MV-4-11 (cell line): ENCODE results near the gene DSC2.
"Not testable (repeated sequence)": the region's sequence is repeated elsewhere in the genome, so short reads cannot be mapped to it uniquely, and the experiment has no call there.

Experiments used
- DNase-seq: peaks from one replicate; lab custom pipeline; 2025; lab: John Stamatoyannopoulos, UW

DSC2 gene

DNA sequence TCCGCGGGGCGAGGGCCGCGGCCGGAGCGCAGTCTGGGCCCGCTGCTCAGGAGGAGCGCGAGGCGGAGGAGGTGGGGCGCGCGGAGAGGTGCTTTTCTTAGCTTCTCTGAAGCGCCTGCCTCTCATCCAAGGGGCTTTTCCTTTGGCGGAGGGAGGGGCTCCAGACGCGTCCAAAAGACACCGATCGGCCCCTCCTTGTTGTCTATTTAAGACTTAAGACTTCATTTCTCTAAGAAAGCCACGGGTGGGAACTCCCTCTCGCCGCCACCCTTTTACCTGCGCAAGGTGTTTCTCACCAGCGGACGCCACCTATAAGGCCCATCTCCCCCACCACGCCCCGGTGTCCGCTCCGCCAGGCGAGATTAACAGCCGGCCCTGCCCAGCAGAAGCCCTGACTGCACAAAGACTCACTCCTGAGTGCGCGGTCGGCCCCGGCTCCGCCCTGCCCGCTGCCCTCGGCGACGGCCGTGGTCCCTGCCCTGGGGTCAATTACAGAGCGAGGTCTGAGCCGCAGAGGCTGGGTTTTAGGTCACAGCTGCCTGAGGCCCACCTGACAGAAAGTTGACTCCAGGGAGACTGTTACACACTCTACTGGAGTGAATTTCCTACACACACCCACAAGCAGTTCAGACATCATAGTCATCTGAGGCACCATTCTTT is at the start of gene DSC2:
Gene DSC2, minus strand, starts transcription at position 397 of the 660 bp plus-strand sequence. CDS start 450 bp downstream, outside the sequence.
- DNase-seq, result no peak

GRCh38 chr18:31149351-31149750 is 47.1 kb upstream of the DSC2 start:
- no peak for DNase-seq

DNA sequence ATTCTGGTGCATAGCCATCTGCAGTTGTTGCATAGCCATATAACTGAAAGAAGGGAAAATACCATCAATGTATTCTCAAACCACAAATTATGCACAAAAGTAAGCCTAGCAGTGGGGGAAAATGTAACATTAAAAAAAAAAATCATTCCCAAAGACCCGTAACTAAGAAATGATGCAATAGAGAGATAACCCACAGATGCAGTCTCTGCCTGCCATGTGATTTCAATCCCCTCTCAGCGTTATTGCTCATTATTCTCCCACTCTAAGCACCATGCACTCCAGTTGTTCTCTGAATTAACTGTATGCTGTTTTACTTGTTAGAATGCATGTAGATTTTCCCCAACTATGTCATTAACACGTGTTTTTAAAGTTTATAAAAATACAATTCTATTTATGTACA is 46.4 kb upstream of the DSC2 start:
- DNase-seq, result no peak

DNA sequence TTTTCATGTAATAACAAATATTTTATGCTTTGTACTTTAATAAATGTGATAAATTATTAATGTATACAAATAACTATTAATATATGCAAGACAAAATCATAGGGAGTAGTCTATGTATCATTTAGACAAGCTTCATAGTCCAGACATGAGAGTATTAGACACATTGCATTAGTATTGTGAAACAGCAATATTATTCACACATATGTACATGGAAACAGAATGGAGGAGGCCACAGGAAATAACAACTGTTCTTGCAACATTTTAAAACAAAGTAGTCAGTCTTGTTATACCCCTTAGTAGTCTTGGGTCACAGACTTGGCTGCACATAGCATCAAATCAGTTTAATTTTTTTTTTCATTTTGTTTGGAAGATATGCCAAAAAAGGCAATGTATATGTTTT is 44.6 kb upstream of the DSC2 start:
- DNase-seq, result peak; percentile 22

- no peak for DNase-seq
Measured at GRCh38 chr18:31143025-31143424, 40.8 kb upstream of the DSC2 start.

GRCh38 chr18:31138709-31139108 is 36.5 kb upstream of the DSC2 start:
- DNase-seq, result no peak

GRCh38 chr18:31134988-31135529 is 32.8 kb upstream of the DSC2 start:
- DNase-seq, result no peak

- no peak for DNase-seq
Measured at GRCh38 chr18:31129398-31130115, 27.3 kb upstream of the DSC2 start.

DNA sequence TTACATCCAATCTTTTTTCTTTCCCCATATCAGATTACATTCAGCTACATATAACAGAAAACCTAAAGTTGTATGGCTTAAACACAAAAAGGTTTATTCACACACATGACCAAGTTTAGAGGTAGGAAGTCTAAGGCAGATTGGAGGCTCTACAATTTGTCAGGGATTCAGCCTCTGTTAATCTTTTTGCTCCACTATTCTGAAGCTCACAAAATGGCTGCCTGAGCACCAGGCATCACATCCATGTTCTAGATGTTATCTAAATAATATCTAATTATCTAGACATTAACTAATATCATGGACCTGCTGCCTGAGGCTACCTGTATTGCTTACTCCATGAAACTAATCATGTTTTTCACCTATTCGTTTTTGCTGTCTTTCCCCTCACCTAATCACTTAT is 23.7 kb upstream of the DSC2 start:
- DNase-seq, result no peak

- DNase-seq, result not testable (repeated sequence)
Measured at GRCh38 chr18:31123125-31123524, 20.9 kb upstream of the DSC2 start.

GRCh38 chr18:31120594-31120993 is 18.4 kb upstream of the DSC2 start:
- no peak for DNase-seq

GRCh38 chr18:31116853-31117595 is 14.8 kb upstream of the DSC2 start:
- no peak for DNase-seq

DNA sequence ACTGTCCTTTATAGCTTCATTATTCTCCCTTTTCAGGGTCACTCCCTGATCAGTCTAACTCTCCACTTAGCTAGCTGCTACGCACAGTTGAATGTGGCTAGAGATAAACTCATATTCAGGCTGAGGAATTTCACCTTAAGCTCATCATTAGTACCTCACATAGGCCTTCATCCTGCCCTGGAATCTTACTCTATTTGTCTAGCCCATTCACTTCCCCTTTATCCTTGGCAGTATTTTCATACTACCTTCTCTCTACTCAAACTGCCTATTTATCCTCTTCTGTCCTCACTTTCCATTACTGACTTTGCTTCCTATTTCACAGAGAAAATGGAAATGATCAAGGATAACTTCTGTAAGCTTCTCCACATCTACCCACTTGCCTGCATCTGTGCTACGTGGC is 10.6 kb upstream of the DSC2 start:
- no peak for DNase-seq

GRCh38 chr18:31105733-31106132 is 3.5 kb upstream of the DSC2 start:
- no peak for DNase-seq

GRCh38 chr18:31104444-31104843 is 2.2 kb upstream of the DSC2 start:
- no peak for DNase-seq

GRCh38 chr18:31103423-31103822 is 1.2 kb upstream of the DSC2 start:
- no peak for DNase-seq

- DNase-seq, result no peak
Measured at GRCh38 chr18:31102941-31103340, 720 bp upstream of the DSC2 start.

DNA sequence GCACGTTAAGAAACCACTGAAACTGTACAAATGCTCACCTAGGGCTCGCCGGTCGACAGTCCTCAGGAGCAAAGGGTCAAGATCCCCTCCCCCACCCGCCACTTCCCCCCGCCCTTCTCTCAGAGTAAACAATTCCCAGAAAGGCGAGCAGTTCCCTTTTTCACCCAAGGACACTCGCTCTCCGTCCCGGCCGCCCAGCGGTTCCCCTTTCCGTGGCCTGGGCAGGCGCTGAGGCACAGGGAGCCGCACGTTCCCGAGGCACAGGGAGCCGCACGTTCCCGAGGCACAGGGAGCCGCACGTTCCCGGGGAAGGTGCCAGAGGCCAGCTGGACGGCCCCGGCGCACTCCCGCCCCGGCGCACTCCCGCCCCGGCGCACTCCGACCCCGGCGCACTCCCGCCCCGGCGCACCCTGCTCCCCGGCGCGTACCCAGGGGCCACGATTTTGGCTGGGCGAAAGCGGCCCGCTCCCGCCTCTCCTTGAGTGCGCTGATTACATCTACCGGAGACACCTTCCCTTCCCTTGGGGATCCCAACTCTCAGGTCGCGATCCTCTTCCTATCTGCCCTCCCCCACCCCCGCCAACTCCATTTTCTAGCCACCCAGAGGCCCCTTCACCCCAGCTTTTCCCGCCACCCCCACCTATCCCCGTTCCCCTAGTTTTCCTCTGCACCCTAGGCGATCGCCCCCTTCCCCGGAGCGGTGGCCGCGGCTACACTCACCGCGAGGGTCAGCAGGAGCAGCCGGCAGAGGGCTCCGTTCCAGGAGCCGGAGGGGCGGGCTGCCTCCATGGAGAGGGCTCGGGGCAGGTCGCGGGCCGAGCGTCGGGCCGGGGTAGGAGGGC is 817 bp downstream of the DSC2 start:
- peak; percentile 54 for DNase-seq

DNA sequence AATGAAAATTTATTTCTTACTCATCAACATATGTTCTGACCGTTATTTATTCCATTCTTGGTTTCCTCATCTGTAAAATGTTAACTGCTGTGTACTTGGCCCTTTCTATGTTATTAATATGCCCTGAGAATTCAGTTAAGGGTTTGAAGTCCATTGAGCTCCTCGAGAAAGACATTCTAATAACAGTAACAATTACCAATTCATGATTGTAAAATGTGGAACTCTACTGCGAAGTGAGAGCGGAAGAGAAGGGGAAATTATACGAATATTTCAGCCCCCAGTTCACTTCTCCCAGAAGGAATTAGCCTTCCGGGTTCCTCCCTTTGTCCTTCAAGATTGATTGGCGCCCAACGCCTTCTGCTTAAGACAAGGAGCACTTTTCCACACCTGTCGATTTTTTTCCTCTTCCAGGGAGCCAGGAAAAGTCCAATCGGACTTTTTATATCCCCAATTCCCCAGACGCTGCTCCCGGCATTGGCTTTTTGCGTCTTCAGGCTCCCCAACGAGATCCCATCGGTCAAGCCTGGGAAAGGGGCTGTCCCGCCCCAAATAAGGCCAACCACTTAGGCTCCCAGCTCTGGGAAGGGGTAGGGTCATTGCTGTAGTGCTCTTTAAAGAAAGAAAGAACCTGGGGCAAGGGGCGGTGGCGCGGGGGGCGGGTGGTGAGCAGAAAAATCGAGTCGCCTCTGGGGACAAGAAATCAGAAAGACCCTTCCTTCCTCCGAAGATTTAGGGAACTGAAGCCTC is 1.6 kb downstream of the DSC2 start:
- no peak for DNase-seq

GRCh38 chr18:31099450-31100230 is 2.6 kb downstream of the DSC2 start:
- DNase-seq, result no peak
